ENCODE data around the gene EXTL1. TPM values are rescaled to one million over a fixed set of nuclear protein-coding genes. Genes with fewer than 3 reads are reported as not detected.
A peak's percentile ranks its signal among the peaks of the same experiment; 100 is the strongest.

Gene EXTL1
- total RNA-seq, 4 donors from 2014 or later, result 0.13 to 1.2 TPM; not detected in 2

DNA sequence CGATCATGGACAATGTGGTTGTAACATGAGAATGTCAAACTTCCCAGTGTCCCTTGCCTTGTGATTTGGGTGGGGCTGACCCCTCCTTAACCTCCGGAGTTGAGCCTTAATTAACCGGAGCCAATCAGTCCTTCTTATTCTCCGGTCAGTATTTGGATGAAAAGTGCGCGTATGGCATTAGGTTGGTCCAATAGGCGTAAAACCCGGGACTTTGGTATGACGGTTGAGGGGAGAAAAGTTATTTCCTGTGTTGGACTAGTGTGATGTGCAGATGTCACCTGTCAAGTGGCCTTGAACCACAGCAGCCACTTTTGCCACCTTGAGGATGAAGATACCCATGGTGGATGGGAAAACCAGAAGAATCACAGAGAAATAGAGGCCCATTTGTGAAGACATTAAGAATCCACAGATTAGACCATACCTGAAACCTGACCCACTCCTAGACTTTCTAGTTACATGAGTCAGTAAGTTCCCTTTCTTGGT lies 28.8 kb upstream of the EXTL1 start:
- intact Hi-C loops (cut with DNase I), result no loop called here

DNA sequence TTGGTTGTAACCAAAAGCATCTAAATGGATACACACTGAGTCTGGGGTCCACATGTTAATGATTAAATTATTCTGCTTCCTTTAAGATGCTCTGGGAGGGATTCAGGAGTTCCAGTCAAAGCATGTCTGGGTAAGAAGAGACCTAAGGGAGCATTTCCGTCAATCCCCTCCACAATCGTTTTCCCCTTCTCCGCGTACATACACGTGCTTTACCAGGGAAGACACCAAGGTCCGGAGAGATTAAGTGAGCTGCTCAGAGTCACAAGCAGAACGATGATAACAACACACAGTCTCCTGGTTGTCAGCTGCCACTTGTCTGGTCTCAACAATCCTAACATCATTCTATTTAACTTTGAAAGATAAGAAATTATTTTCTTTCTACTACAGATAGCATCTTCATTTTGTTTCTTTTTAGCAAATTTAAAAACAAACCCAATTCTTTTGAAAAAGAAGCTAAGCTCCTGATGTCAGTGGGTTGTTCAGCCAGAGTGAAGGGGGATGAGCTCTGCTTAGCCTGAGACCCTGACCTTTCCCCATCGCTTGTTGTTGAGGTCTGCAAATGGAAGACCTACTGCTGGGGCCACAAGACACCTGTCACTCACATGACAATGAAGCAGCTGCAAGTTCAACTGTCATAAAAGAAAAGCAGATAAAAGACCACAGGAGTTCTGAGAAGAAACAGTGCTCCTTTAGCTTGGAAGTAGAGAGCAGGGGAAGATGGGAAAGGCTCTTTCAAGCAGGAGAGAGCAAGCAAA lies 28.2 kb upstream of the EXTL1 start:
- H3K9me3 ChIP-seq, result no peaks in the 10 kb centered on the region
- peaks cover 0 to 5% of the 10 kb centered on the region in 2 donors for H3K36me3 ChIP-seq
- WGBS, 2 donors, result 83 to 88% methylated on average over 8 of the region's 8 CpGs
- H3K27ac ChIP-seq, result peak overlapping the region in 1 of 3 donors; percentile 8
- no peaks in the 10 kb centered on the region for H3K27me3 ChIP-seq
- intact Hi-C loops (cut with DNase I), result no loop called here
- H3K4me3 ChIP-seq (replicated peaks in 1 of 3), result no peak overlapping the region
- H3K4me1 ChIP-seq, result peaks cover 7 to 10% of the 10 kb centered on the region in 2 donors
- TF ChIP-seq POLR2A (IDR thresholded peaks at IDR 0.05), result no peak
- TF ChIP-seq, protein P1, sequence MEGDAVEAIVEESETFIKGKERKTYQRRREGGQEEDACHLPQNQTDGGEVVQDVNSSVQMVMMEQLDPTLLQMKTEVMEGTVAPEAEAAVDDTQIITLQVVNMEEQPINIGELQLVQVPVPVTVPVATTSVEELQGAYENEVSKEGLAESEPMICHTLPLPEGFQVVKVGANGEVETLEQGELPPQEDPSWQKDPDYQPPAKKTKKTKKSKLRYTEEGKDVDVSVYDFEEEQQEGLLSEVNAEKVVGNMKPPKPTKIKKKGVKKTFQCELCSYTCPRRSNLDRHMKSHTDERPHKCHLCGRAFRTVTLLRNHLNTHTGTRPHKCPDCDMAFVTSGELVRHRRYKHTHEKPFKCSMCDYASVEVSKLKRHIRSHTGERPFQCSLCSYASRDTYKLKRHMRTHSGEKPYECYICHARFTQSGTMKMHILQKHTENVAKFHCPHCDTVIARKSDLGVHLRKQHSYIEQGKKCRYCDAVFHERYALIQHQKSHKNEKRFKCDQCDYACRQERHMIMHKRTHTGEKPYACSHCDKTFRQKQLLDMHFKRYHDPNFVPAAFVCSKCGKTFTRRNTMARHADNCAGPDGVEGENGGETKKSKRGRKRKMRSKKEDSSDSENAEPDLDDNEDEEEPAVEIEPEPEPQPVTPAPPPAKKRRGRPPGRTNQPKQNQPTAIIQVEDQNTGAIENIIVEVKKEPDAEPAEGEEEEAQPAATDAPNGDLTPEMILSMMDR (IDR thresholded peaks at IDR 0.05), result no peak
- no peak for DNase-seq

More for the DNA sequence above, 28.8 kb upstream of the EXTL1 start:
- TF ChIP-seq, protein P1 (IDR thresholded peaks at IDR 0.05), result no peak
- no peak for TF ChIP-seq POLR2A (IDR thresholded peaks at IDR 0.05)
- no peak overlapping the region for H3K4me3 ChIP-seq (replicated peaks in 1 of 3)
- WGBS, 2 donors, result 96% methylated on average over 9 of the region's 9 CpGs
- H3K27ac ChIP-seq, result peak overlapping the region in 1 of 3 donors; percentile 8
- no peaks in the 10 kb centered on the region for H3K27me3 ChIP-seq
- H3K9me3 ChIP-seq, result no peaks in the 10 kb centered on the region
- peaks cover 6 to 9% of the 10 kb centered on the region in 2 donors for H3K4me1 ChIP-seq
- DNase-seq, result no peak
- H3K36me3 ChIP-seq, result peaks cover 1 to 5% of the 10 kb centered on the region in 2 donors

DNA sequence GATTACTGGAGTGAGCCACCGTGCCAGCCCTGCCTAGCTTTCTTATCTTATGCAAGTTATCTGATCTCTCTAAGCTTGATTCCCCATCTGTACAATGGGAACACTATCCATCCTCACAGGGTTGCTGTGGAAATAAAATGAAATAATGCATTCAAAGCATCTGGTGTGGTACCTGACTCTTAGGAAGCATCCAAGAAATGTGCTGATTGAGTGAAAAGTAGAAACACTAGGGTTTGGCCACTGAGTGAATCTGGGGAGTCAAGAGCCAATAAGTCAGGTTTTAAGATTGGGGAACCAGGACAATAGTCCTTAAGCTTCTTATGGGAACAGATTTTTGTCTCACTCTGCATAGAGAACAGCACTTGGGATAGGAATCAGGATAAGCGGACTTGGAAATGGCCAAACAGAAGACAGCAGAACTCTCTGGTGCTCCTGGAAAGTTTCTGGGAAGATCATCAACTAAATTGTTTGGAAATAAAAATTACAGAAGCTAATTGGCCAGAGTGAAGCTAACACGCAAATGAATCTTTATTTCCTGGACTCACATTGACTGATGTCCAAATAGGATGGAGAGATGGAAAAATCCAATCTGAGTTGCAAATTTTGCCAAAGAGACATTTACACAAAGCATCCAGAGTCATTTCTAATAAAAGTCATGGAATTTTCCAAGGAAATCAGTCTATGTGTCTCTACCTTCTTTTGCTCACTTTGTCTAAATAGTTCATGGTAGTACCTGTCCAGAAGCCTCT lies 27.0 kb upstream of the EXTL1 start:
- 86 to 88% methylated on average over 3 of the region's 3 CpGs for WGBS, 2 donors
- Histone ChIP-seq H3K36me3 (no peaks in the 10 kb centered on the region), H3K27ac (no peak overlapping the region)

DNA sequence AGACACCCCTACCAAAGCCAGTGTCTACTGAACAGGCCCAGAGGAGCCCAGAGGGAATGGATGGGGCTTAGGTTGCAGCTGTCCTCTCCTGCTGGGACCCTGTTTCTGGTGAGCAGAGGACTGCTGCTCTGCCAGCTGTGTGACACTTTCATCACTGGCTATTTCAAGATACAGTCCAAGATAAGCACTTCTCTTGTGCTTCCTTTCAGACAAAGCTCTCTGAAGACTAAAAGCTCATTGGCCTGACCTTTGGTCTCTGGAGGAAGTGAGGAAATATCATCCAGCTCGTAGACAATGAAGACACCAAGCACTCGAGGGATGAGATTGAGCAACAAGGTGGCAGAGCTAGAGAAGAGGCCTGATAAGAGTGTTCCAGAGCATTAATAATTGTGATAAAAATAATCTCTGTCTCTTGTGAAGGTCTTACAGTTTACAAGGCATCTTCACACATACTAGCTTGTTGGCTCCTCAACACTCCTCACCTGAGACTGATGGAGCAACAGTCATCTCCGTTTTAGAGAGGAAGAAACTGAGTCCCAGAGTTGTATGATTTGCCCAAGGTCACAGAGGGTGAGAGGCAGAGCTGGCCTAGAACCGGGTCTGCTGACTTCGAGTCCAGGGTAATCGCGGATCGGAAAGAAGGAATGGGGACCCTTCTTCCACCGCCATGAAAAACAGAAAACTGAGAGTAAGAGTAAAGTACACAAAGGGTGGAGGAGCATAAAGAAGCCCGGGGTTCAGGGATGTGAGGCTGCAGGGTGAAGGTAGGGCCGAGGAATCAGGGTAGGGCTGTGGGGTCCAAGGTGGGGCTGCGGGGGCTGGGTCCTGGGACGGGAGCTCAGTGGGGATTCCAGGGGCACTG lies 24.4 kb upstream of the EXTL1 start:
- peak in 1 of 2 donors; percentile 18 for TF ChIP-seq POLR2A (IDR thresholded peaks at IDR 0.05)
- TF ChIP-seq, protein P1 (IDR thresholded peaks at IDR 0.05), result no peak
- intact Hi-C loops (cut with DNase I), result loop anchor here (5.0 kb wide), 1 partner anchor 90 kb away; the partner anchor contains the start of gene STMN1
- H3K4me1 ChIP-seq, result peaks cover 9 to 13% of the 10 kb centered on the region in 2 donors
- no peak for DNase-seq
- no peaks in the 10 kb centered on the region for H3K36me3 ChIP-seq
- no peaks in the 10 kb centered on the region for H3K9me3 ChIP-seq
- H3K27ac ChIP-seq, result peak overlapping the region; percentile 34 to 88 (median 83)
- 3 to 6% methylated on average over 13 of the region's 13 CpGs for WGBS, 2 donors
- no peaks in the 10 kb centered on the region for H3K27me3 ChIP-seq
- peak overlapping the region; percentile 1 to 70 (median 69) for H3K4me3 ChIP-seq (replicated peaks in 1 of 3)

More for the DNA sequence above, 27.0 kb upstream of the EXTL1 start:
- Histone ChIP-seq H3K27me3 (no peaks in the 10 kb centered on the region), H3K9me3 (no peaks in the 10 kb centered on the region), H3K4me1 (peaks cover 9 to 13% of the 10 kb centered on the region in 2 donors), H3K4me3 (replicated peaks in 1 of 3) (no peak overlapping the region)
- TF ChIP-seq POLR2A (IDR thresholded peaks at IDR 0.05), result no peak
- TF ChIP-seq, protein P1 (IDR thresholded peaks at IDR 0.05), result no peak
- intact Hi-C loops (cut with DNase I), result loop anchor here (5.0 kb wide), 1 partner anchor 87 kb away; the partner anchor contains the start of gene STMN1
- no peak for DNase-seq

All from thyroid gland (tissue), 4 donors.